ENCODE results near the gene KCNIP1.
A peak's percentile ranks its signal among the peaks of the same experiment; 100 is the strongest.

KCNIP1 gene

DNA sequence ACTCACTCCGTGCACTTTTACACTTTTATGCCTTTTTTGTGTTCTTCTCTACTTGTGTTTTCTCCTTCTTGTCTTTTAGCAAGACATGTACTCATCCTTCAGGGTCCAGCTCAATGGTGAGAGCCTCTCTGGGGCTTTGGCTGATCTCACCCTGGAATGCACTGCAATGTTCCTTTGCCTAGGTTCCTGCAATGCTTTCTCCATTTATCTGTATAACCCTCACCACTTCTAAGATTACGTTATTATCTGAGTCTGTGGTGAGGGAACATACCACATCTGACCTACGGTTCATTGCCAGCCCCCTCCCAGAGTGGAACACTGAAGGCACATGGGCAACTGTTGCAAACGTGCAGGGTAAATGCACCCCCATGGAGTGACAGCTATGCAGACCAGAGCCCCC, 47.3 kb downstream of the KCNIP1 start:
- Histone ChIP-seq H3K4me1 (ENCODE audit: control insufficient read depth, insufficient read depth, low read length, poor library complexity, severe bottlenecking) (peaks cover 26% of the 10 kb centered on the region), H3K4me3 (ENCODE audit: extremely low read depth, insufficient read depth, low read length, poor library complexity, severe bottlenecking) (no peak overlapping the region), H3K27ac (ENCODE audit: low read depth, low read length, severe bottlenecking) (no peak overlapping the region), H3K9me3 (ENCODE audit: control insufficient read depth, low read length) (no peaks in the 10 kb centered on the region), H3K36me3 (ENCODE audit: control insufficient read depth, insufficient read depth, low read length) (no peaks in the 10 kb centered on the region)
- 78 to 91% methylated on average over 2 to 4 of the region's 4 CpGs for WGBS, 2 experiments (ENCODE audit: insufficient coverage in 2 of 2)

DNA sequence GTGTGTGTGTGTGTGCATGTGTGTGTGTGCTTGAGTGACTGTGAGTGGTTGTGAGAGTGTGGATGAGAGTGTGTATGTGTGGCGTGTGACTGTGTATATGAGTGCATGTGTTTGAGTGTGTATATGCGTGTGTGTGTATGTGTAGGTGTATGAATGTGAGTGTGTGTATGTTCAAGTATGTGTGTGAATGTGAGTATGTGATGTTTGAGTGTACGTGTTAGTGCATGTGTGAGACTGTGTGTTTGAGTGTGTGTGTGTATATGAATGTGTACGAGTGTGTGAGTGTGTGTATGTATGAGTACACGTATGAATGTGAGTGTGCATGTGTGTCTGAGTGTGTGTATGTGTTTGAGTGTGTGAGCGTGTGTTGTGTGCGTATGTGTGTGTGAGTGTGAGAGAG, 47.8 kb downstream of the KCNIP1 start:
- Histone ChIP-seq H3K27ac (ENCODE audit: low read depth, low read length, severe bottlenecking) (no peak overlapping the region), H3K9me3 (ENCODE audit: control insufficient read depth, low read length) (no peaks in the 10 kb centered on the region), H3K36me3 (ENCODE audit: control insufficient read depth, insufficient read depth, low read length) (no peaks in the 10 kb centered on the region), H3K4me3 (ENCODE audit: extremely low read depth, insufficient read depth, low read length, poor library complexity, severe bottlenecking) (no peak overlapping the region), H3K4me1 (ENCODE audit: control insufficient read depth, insufficient read depth, low read length, poor library complexity, severe bottlenecking) (peaks cover 26% of the 10 kb centered on the region)
- WGBS, 2 experiments (ENCODE audit: insufficient coverage in 2 of 2) = 90 to 93% methylated on average over 7 of the region's 7 CpGs

DNA sequence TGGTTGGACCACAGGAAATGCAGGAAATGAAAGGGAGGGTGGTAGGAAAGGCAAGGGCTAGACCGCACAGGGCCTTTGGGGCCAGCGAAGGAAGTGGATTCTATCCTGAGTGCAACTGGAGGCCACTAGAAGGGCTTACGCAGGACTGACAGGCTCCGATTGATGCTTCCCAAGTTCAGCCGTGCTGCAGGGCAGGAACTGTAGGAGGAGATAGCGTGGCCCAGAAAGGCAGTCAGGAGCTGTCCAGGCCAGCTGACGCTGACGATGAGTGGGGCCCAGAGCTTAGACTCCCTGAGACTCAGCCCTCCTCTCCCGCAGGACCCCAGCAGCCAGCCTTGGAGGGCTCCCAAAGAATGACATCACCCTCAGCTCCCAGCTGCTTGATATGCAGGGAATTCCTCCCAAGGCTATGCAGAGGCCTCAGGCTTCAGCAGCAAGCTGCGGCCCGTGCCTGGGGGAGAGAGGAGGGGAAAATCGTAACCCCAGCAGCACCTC, 48.8 kb downstream of the KCNIP1 start:
- Histone ChIP-seq H3K36me3 (ENCODE audit: control insufficient read depth, insufficient read depth, low read length) (no peaks in the 10 kb centered on the region), H3K4me3 (ENCODE audit: extremely low read depth, insufficient read depth, low read length, poor library complexity, severe bottlenecking) (no peak overlapping the region), H3K27ac (ENCODE audit: low read depth, low read length, severe bottlenecking) (no peak overlapping the region), H3K9me3 (ENCODE audit: control insufficient read depth, low read length) (no peaks in the 10 kb centered on the region), H3K4me1 (ENCODE audit: control insufficient read depth, insufficient read depth, low read length, poor library complexity, severe bottlenecking) (peaks cover 26% of the 10 kb centered on the region)
- WGBS, 2 experiments (ENCODE audit: insufficient coverage in 2 of 2) = 62 to 68% methylated on average over 7 to 8 of the region's 12 CpGs

DNA sequence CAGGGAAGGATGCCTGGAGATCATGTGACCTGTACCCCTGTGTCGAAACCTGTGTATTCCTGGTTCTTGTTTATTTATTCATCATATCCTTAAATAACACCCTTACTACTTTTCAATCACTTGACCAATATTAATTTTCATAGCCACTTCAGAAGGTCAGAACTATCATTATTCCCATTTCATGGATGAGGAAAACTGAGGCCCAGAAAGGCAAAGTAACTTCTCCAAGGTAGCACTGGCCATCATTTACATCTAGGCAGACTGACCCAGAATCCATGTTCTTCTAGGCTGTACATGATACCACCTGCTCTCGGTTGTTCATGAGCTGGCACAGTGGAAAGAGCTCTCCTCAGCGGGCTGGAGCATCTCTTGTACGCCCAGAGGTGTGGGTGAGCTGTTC, 49.4 kb downstream of the KCNIP1 start:
- H3K36me3 ChIP-seq (ENCODE audit: control insufficient read depth, insufficient read depth, low read length) = no peaks in the 10 kb centered on the region
- no peak overlapping the region for H3K4me3 ChIP-seq (ENCODE audit: extremely low read depth, insufficient read depth, low read length, poor library complexity, severe bottlenecking)
- H3K9me3 ChIP-seq (ENCODE audit: control insufficient read depth, low read length) = no peaks in the 10 kb centered on the region
- no peak overlapping the region for H3K27ac ChIP-seq (ENCODE audit: low read depth, low read length, severe bottlenecking)
- peaks cover 26% of the 10 kb centered on the region for H3K4me1 ChIP-seq (ENCODE audit: control insufficient read depth, insufficient read depth, low read length, poor library complexity, severe bottlenecking)
- WGBS, 2 experiments (ENCODE audit: insufficient coverage in 2 of 2) = 93 to 100% methylated on average over 3 to 4 of the region's 4 CpGs

DNA sequence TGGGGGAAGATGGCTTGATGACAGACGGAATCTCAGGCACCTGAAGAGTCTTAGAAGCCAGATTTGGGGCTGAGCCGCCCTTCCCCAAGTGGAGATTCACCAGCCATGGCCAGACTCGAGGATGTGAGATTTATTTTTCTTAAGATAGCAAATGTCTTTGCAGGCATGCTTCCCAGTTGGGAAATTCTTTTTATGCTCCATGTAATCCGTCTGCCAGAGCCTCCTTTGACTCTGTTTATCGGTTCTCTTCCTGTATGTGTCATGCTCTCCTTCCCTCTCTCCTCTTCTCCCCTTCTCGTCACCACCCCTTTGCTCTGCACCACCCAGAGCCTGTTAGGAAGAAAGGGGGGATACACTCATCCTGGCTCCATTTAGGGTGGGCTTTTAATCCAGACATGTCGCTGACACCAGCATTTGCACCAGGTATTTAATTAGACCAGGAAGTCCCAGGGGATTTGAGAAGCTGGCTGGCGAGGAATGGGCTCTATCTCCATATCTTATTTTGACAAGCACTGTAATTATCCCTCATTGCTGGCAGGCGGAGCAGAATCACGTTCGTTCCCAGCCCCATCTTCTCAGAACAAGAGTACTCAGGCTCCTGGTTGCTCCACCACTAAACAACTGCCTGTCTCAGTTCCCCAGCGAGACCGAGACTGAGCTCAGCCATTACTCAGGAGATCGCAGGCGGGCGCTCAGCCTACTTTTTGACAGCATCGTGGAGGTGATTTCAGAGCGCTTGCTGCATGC, 50.9 kb downstream of the KCNIP1 start:
- Histone ChIP-seq H3K4me3 (ENCODE audit: extremely low read depth, insufficient read depth, low read length, poor library complexity, severe bottlenecking) (no peak overlapping the region), H3K9me3 (ENCODE audit: control insufficient read depth, low read length) (no peaks in the 10 kb centered on the region), H3K27ac (ENCODE audit: low read depth, low read length, severe bottlenecking) (peak overlapping the region; percentile 25), H3K4me1 (ENCODE audit: control insufficient read depth, insufficient read depth, low read length, poor library complexity, severe bottlenecking) (peaks cover 26% of the 10 kb centered on the region), H3K36me3 (ENCODE audit: control insufficient read depth, insufficient read depth, low read length) (no peaks in the 10 kb centered on the region)
- 91 to 92% methylated on average over 14 to 16 of the region's 18 CpGs for WGBS, 2 experiments (ENCODE audit: insufficient coverage in 2 of 2)

DNA sequence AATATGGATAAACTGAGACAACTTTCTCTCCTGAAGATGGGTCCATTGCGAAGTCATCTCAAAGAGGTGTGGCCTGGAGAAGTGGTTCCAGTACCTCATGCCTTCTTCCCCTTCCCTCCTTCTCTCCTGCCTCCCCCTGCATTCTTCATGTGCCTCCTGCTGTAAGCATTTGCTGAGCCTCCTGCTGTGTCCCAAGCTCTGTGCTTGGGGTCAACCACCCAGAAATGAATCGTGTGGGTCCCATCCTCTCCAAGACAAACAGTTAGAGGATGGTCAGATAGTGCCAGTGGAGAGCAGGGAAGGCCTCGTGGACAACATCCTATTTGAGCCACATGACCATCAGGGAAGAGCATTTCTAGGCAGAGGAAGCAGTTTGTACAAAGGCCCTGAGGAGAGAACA, 53.5 kb downstream of the KCNIP1 start:
- Histone ChIP-seq H3K27ac (ENCODE audit: low read depth, low read length, severe bottlenecking) (no peak overlapping the region), H3K4me1 (ENCODE audit: control insufficient read depth, insufficient read depth, low read length, poor library complexity, severe bottlenecking) (peaks cover 26% of the 10 kb centered on the region), H3K4me3 (ENCODE audit: extremely low read depth, insufficient read depth, low read length, poor library complexity, severe bottlenecking) (no peak overlapping the region), H3K9me3 (ENCODE audit: control insufficient read depth, low read length) (no peaks in the 10 kb centered on the region), H3K36me3 (ENCODE audit: control insufficient read depth, insufficient read depth, low read length) (no peaks in the 10 kb centered on the region)
- 69 to 76% methylated on average over 3 of the region's 3 CpGs for WGBS, 2 experiments (ENCODE audit: insufficient coverage in 2 of 2)

DNA sequence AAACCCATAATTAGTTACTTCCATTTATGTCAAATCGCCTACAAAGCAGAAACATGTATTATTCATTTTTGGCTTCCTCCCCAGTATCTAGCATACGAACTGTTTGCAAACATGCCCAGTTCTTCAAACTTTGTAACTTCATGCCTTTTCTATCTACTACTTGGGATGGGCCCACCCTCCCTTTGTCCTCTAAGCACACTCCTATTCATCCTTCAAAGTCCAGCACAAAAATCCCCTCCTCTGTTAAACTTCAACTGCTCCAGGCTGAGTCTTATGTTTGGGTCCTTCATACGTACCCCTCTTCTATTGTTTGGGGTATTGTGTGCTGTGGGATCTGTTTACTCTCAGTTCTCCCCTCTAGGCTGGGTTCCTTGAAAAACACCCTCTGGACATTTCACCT, 55.5 kb downstream of the KCNIP1 start:
- peaks cover 10% of the 10 kb centered on the region for H3K4me1 ChIP-seq (ENCODE audit: control insufficient read depth, insufficient read depth, low read length, poor library complexity, severe bottlenecking)
- H3K36me3 ChIP-seq (ENCODE audit: control insufficient read depth, insufficient read depth, low read length) = no peaks in the 10 kb centered on the region
- WGBS, 2 experiments (ENCODE audit: insufficient coverage in 2 of 2) = 91 to 92% methylated on average over 2 of the region's 3 CpGs
- no peaks in the 10 kb centered on the region for H3K9me3 ChIP-seq (ENCODE audit: control insufficient read depth, low read length)
- H3K27ac ChIP-seq (ENCODE audit: low read depth, low read length, severe bottlenecking) = no peak overlapping the region
- H3K4me3 ChIP-seq (ENCODE audit: extremely low read depth, insufficient read depth, low read length, poor library complexity, severe bottlenecking) = no peak overlapping the region

DNA sequence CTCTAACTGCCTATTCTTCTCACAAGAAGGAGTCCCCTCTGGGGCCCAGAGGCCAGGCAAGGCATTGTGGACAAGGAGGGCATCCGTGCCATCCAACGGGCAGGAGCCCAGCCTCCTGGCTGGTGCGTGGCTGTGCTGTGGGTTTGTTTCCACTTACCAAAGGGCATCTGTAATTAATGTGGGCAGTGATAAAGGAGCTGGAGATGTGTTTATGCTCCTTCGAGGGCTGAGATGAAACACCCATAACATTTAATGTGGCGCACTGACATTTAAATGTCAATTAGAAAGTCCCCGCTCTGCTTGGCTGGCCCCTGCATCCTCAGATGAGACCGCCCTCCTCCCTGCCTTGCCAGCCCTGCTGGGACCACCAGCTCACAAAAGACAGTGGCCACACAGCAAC, 57.1 kb downstream of the KCNIP1 start:
- no peaks in the 10 kb centered on the region for H3K4me1 ChIP-seq (ENCODE audit: control insufficient read depth, insufficient read depth, low read length, poor library complexity, severe bottlenecking)
- H3K9me3 ChIP-seq (ENCODE audit: control insufficient read depth, low read length) = no peaks in the 10 kb centered on the region
- no peak overlapping the region for H3K4me3 ChIP-seq (ENCODE audit: extremely low read depth, insufficient read depth, low read length, poor library complexity, severe bottlenecking)
- H3K27ac ChIP-seq (ENCODE audit: low read depth, low read length, severe bottlenecking) = no peak overlapping the region
- 97% methylated on average over 4 to 6 of the region's 7 CpGs for WGBS, 2 experiments (ENCODE audit: insufficient coverage in 2 of 2)
- no peaks in the 10 kb centered on the region for H3K36me3 ChIP-seq (ENCODE audit: control insufficient read depth, insufficient read depth, low read length)

DNA sequence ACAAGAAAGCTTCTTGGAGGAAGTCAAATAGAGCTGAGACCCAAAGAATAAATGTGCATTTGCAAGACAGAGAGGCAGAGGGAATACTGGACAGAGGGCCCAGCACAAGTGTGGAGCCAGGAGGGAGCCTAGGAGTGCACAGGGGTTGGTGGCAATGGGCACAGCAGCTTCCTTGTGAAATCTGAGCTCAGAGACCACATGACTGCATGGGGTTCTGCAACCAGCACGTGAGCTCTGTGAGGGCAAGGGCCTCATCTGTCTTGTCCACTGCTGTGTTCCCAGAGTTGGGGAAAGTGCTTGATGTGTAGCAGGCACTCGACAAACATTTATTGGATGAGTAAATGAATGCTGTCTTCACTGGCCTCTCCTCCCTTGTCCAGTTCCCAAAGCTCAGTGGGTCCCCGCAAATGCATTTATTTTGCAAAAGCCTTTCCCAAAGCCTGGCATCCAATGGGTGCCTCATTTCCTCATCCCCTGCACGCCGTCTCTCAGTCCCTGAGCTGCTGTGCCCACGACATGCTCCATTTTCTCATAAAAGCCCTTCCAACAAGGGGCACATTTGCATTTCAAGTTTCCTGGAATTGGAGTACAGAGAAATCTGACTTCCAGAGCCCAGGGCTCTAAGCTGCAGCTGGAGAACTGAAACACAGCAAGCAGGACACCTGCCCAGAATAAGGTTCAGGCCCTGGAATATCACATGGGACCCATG, 58.5 kb downstream of the KCNIP1 start:
- no peaks in the 10 kb centered on the region for H3K36me3 ChIP-seq (ENCODE audit: control insufficient read depth, insufficient read depth, low read length)
- no peak overlapping the region for H3K27ac ChIP-seq (ENCODE audit: low read depth, low read length, severe bottlenecking)
- H3K9me3 ChIP-seq (ENCODE audit: control insufficient read depth, low read length) = no peaks in the 10 kb centered on the region
- no peak overlapping the region for H3K4me3 ChIP-seq (ENCODE audit: extremely low read depth, insufficient read depth, low read length, poor library complexity, severe bottlenecking)
- no peaks in the 10 kb centered on the region for H3K4me1 ChIP-seq (ENCODE audit: control insufficient read depth, insufficient read depth, low read length, poor library complexity, severe bottlenecking)
- WGBS, 2 experiments (ENCODE audit: insufficient coverage in 2 of 2) = 77 to 94% methylated on average over 4 to 5 of the region's 6 CpGs

DNA sequence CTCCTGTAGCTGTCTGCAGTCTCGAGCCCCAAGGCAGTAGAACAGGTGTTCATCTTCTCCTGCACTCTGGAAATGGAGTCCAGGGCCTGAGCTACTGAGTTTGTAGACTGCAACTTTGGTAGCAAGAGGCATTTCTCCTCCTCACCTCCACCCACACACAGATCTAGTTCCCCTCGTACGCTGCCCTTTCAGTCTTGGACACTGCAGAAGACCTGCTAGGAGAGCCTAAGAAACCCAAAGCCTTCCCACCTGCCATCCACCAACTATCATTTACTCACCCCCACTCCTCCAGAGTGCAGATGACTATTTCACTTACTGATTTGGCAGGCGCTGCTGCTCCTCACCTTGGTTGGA, 59.0 kb downstream of the KCNIP1 start:
- no peaks in the 10 kb centered on the region for H3K4me1 ChIP-seq (ENCODE audit: control insufficient read depth, insufficient read depth, low read length, poor library complexity, severe bottlenecking)
- H3K27ac ChIP-seq (ENCODE audit: low read depth, low read length, severe bottlenecking) = no peak overlapping the region
- 81 to 100% methylated on average over 2 to 4 of the region's 4 CpGs for WGBS, 2 experiments (ENCODE audit: insufficient coverage in 2 of 2)
- H3K4me3 ChIP-seq (ENCODE audit: extremely low read depth, insufficient read depth, low read length, poor library complexity, severe bottlenecking) = no peak overlapping the region
- no peaks in the 10 kb centered on the region for H3K36me3 ChIP-seq (ENCODE audit: control insufficient read depth, insufficient read depth, low read length)
- no peaks in the 10 kb centered on the region for H3K9me3 ChIP-seq (ENCODE audit: control insufficient read depth, low read length)
